Progenitor cell of endocrine pancreas (in vitro differentiated cells): ENCODE results near the gene HOXC4. TPM values are rescaled to one million over a fixed set of nuclear protein-coding genes. Genes with fewer than 3 reads are reported as not detected.

ENCODE experiments used
- DNase-seq: peaks from one replicate; pipeline ENCODE4 v3.0.0; 2021; ENCODE audit warnings: low spot score; ENCODE audit not compliant: unreplicated experiment
- H3K27ac Mint-ChIP-seq: 2 replicates; pipeline ENCODE4 v1.8.0; 2021; ENCODE audit warnings: mild to moderate bottlenecking, moderate library complexity, mixed read lengths
- H3K27me3 Mint-ChIP-seq: 2 replicates; pipeline ENCODE4 v1.8.0; 2021; ENCODE audit warnings: mixed read lengths
- H3K36me3 Mint-ChIP-seq: 2 replicates; pipeline ENCODE4 v1.8.0; 2022; ENCODE audit warnings: mixed read lengths; ENCODE audit not compliant: insufficient read depth
- H3K4me1 Mint-ChIP-seq: 2 replicates; pipeline ENCODE4 v1.8.0; 2021; ENCODE audit warnings: low read depth, mixed read lengths
- H3K4me3 Mint-ChIP-seq: 2 replicates; pipeline ENCODE4 v1.8.0; 2021; ENCODE audit warnings: low read depth, mild to moderate bottlenecking, moderate library complexity, mixed read lengths
- H3K9me3 Mint-ChIP-seq: 2 replicates; pipeline ENCODE4 v1.8.0; 2021; ENCODE audit warnings: low read depth, mixed read lengths
- total RNA-seq: library from RNA; stranded (reverse); gene quantifications from 2 replicates; pipeline ENCODE4 v1.2.1, GENCODE V29; 2021
- TF ChIP-seq, protein P1 (sequence below): fragments of 200-600 bp; sonication (generic); IDR thresholded peaks from one replicate; pipeline ENCODE4 v1.5.0; 2021; ENCODE audit warnings: antibody characterized with exemption, mild to moderate bottlenecking; ENCODE audit not compliant: unreplicated experiment

The HOXC4 gene
- total RNA-seq, 1 donor from 2014 or later = 19.8 TPM

DNA sequence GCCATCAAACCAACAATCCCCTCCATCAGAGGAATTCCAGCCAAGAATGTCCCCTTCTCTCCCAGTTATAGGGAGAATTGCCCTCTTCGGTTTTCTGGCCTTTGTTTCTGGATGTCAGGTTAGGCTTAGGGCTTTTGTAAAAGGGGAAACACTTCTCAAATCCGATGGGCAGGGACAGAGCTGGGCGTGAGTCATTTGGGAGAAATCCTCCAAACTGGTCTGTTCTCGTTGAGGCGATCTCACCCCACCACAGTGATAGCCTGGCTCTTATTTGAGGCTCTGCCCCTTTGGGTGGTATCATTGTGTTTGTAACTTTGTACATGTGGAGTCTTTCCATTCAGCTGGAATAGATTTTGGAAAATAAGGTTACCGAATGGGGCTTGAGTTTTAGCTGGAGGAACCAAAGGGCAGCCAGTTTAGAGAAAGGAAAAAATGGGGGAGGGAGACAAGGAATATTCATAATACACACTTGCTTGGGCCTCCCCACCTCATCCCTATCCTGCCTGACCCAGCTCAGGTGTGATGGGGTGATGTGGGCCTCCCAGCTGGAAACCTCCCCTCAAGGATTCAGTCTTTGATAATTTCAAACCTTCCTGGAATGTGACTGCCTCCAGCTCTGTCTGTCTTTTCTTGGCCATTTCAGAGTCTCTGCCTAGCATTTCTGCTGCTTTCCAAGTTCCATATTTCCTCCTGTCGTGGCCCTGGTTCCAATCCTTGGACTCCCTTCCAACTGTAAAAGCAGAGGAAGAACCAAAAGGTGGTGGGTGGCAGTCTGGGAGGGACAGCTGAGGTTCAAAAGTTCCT is 7.5 kb downstream of the HOXC4 start:
- peaks cover 36% of the 10 kb centered on the region for H3K4me1 Mint-ChIP-seq
- no peak overlapping the region for H3K27ac Mint-ChIP-seq
- peaks cover 3% of the 10 kb centered on the region for H3K36me3 Mint-ChIP-seq
- no peak overlapping the region for H3K4me3 Mint-ChIP-seq
- no peaks in the 10 kb centered on the region for H3K9me3 Mint-ChIP-seq
- H3K27me3 Mint-ChIP-seq = peaks cover 33% of the 10 kb centered on the region
- TF ChIP-seq, protein P1, sequence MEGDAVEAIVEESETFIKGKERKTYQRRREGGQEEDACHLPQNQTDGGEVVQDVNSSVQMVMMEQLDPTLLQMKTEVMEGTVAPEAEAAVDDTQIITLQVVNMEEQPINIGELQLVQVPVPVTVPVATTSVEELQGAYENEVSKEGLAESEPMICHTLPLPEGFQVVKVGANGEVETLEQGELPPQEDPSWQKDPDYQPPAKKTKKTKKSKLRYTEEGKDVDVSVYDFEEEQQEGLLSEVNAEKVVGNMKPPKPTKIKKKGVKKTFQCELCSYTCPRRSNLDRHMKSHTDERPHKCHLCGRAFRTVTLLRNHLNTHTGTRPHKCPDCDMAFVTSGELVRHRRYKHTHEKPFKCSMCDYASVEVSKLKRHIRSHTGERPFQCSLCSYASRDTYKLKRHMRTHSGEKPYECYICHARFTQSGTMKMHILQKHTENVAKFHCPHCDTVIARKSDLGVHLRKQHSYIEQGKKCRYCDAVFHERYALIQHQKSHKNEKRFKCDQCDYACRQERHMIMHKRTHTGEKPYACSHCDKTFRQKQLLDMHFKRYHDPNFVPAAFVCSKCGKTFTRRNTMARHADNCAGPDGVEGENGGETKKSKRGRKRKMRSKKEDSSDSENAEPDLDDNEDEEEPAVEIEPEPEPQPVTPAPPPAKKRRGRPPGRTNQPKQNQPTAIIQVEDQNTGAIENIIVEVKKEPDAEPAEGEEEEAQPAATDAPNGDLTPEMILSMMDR = no peak
- DNase-seq = no peak

DNA sequence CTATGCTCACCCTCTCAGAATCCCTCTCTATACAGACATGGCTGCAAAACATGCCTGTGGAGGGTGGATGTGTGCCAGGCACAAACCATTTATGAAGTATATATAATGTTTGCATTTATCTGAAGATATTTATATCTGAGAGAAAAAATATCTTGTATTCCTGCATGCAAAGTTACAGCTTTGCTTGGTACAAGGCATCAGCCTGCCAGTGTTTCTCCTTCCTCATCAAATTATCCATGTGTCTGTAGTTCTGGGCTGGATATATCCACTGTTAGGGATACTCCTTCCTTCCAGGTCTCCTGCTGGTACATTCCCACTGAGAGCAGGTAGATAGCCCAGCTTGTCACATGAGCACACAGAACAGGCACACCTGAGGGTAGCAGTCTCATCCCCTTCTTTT is 12.0 kb downstream of the HOXC4 start:
- DNase-seq = no peak
- no peaks in the 10 kb centered on the region for H3K9me3 Mint-ChIP-seq
- H3K36me3 Mint-ChIP-seq = peaks cover 3% of the 10 kb centered on the region
- no peak overlapping the region for H3K4me3 Mint-ChIP-seq
- peaks cover 23% of the 10 kb centered on the region for H3K27me3 Mint-ChIP-seq
- TF ChIP-seq, protein P1 = no peak
- H3K4me1 Mint-ChIP-seq = peaks cover 7% of the 10 kb centered on the region
- no peak overlapping the region for H3K27ac Mint-ChIP-seq

DNA sequence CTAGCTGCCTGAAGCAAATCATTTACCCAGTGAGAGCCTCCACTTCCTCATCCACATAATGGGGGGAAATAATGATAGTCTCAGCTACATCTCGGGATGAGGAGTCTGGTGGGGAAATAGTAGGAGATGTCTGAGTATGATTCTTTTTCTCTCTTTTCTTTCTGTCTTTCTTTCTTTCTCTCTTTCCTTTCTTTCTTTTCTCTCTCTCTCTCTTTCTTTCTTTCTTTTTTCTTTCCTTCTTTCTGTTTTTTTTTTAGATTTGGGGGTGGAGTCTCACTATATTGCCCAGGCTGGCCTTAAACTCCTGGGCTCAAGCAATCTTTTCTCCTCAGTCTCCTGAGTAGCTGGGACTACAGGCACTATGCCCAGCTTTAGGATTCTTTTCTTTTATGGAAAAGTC is 12.8 kb downstream of the HOXC4 start:
- Mint-ChIP-seq H3K27ac (no peak overlapping the region), H3K27me3 (peaks cover 23% of the 10 kb centered on the region), H3K4me1 (peaks cover 6% of the 10 kb centered on the region), H3K4me3 (no peak overlapping the region), H3K36me3 (peaks cover 3% of the 10 kb centered on the region), H3K9me3 (no peaks in the 10 kb centered on the region)
- TF ChIP-seq, protein P1 = no peak
- DNase-seq = no peak

DNA sequence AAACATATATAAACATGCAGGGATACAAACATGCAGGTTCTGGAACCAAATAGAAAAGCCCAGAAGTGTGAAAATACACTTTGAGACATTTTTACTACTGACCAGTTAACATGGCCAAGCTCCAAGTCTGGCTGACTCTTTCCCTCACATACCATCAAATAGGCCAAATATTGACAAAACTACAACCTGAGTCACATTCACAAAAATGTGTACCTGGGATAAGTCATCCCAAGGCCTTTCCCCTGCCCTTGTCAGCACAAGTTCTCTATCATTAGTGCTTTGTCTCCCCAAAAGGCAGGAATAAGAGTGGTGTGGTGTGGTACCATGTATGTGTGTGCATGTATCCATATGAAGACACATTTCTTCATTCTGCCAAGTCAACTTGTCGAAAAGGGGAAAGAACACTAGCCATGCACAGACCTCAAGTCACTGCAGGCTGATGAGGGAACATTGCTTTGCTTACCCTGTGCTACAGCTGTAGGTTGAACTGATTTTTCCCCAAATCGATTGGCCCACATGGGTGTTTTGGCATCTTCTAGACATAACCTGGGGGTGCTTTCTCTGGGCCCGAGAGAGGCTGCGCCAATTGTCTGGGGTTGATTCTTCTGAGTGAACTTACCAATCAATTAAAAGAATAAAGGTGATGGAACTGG is 14.9 kb downstream of the HOXC4 start:
- no peak for DNase-seq
- Mint-ChIP-seq H3K27me3 (peaks cover 7% of the 10 kb centered on the region), H3K27ac (no peak overlapping the region), H3K4me1 (peaks cover 4% of the 10 kb centered on the region), H3K4me3 (no peak overlapping the region), H3K9me3 (no peaks in the 10 kb centered on the region), H3K36me3 (no peaks in the 10 kb centered on the region)
- TF ChIP-seq, protein P1 = no peak

DNA sequence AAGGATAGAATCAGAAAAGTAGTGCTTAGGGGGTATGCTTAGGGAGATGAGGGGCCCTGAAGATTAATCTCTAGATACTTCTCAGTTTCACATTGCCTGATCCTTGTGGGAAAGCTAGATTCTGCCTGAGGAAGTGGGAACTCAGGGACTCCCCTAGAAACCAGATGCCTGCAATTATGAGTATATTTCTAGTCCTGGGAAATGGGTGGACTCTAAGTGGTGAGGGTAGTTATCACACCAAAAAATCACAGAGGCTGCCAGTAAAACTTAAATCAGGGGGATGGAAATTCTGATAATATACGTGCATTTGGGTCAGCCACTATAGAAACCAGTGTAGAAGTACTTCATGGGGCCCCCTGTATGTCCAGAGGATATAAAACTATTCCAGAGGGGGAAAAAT is 18.3 kb downstream of the HOXC4 start:
- no peaks in the 10 kb centered on the region for H3K27me3 Mint-ChIP-seq
- H3K4me1 Mint-ChIP-seq = peaks cover 12% of the 10 kb centered on the region
- H3K27ac Mint-ChIP-seq = no peak overlapping the region
- H3K9me3 Mint-ChIP-seq = no peaks in the 10 kb centered on the region
- H3K4me3 Mint-ChIP-seq = no peak overlapping the region
- H3K36me3 Mint-ChIP-seq = no peaks in the 10 kb centered on the region
- no peak for DNase-seq
- TF ChIP-seq, protein P1 = no peak
